ENCODE measurements around the gene PPIC. TPM values are rescaled to one million over a fixed set of nuclear protein-coding genes. Genes with fewer than 3 reads are reported as not detected.

PPIC gene
- total RNA-seq, 5 donors from 2014 or later (not counting 1 experiment from before 2014, with no cell fraction given): 0.26 TPM; not detected in 4

- no peaks in the 10 kb centered on the region for H3K4me1 Mint-ChIP-seq
- Histone ChIP-seq H3K27me3 (replicated peaks in 1 of 2; ENCODE audit: control insufficient read depth in 2 of 2, extremely low read depth in 1 of 2, insufficient read depth in 2 of 2, low read length in 1 of 2) (peaks cover 2 to 6% of the 10 kb centered on the region in 2 experiments), H3K27ac (ENCODE audit: low read length) (no peak overlapping the region), H3K9me3 (no peaks in the 10 kb centered on the region), H3K4me1 (ENCODE audit: control insufficient read depth in 1 of 2, extremely low read depth in 1 of 2, insufficient read depth in 2 of 2, low read length in 2 of 2) (no peaks in the 10 kb centered on the region), H3K36me3 (ENCODE audit: control insufficient read depth in 2 of 2, extremely low read depth in 1 of 2, insufficient read depth in 1 of 2, low read length in 1 of 2) (no peaks in the 10 kb centered on the region), H3K4me3 (ENCODE audit: control insufficient read depth in 1 of 2, extremely low read depth in 1 of 2, low read length in 1 of 2) (no peak overlapping the region)
- H3K36me3 Mint-ChIP-seq: no peaks in the 10 kb centered on the region
- no peak overlapping the region for H3K4me3 Mint-ChIP-seq
- WGBS (ENCODE audit: insufficient coverage): 100% methylated on average over 3 of the region's 5 CpGs
- ChIA-PET CTCF (no interaction called here), POLR2A (no interaction called here)
- H3K27me3 Mint-ChIP-seq: peaks cover 27 to 34% of the 10 kb centered on the region in 2 donors
- ATAC-seq (replicated peaks in 1 of 4): no peak
- H3K27ac Mint-ChIP-seq: no peak overlapping the region
- DNase-seq: no peak
- no peaks in the 10 kb centered on the region for H3K9me3 Mint-ChIP-seq
These were observed 39.1 kb upstream of the PPIC start for GRCh38 chr5:123075521-123076163.

- DNase-seq: no peak
- ATAC-seq (replicated peaks in 1 of 4): no peak
- Histone ChIP-seq H3K36me3 (ENCODE audit: control insufficient read depth in 2 of 2, extremely low read depth in 1 of 2, insufficient read depth in 1 of 2, low read length in 1 of 2) (no peaks in the 10 kb centered on the region), H3K27me3 (replicated peaks in 1 of 2; ENCODE audit: control insufficient read depth in 2 of 2, extremely low read depth in 1 of 2, insufficient read depth in 2 of 2, low read length in 1 of 2) (peaks cover 0 to 2% of the 10 kb centered on the region in 2 experiments), H3K9me3 (no peaks in the 10 kb centered on the region), H3K27ac (ENCODE audit: low read length) (no peak overlapping the region), H3K4me1 (ENCODE audit: control insufficient read depth in 1 of 2, extremely low read depth in 1 of 2, insufficient read depth in 2 of 2, low read length in 2 of 2) (no peaks in the 10 kb centered on the region), H3K4me3 (ENCODE audit: control insufficient read depth in 1 of 2, extremely low read depth in 1 of 2, low read length in 1 of 2) (no peak overlapping the region)
- ChIA-PET CTCF (no interaction called here), POLR2A (no interaction called here)
- H3K9me3 Mint-ChIP-seq: no peaks in the 10 kb centered on the region
- peaks cover 22 to 23% of the 10 kb centered on the region in 2 donors for H3K27me3 Mint-ChIP-seq
- H3K4me1 Mint-ChIP-seq: no peaks in the 10 kb centered on the region
- WGBS (ENCODE audit: insufficient coverage): 54% methylated on average over 1 of the region's 1 CpG
- no peak overlapping the region for H3K27ac Mint-ChIP-seq
- H3K4me3 Mint-ChIP-seq: no peak overlapping the region
- no peaks in the 10 kb centered on the region for H3K36me3 Mint-ChIP-seq
These were observed 31.9 kb upstream of the PPIC start for GRCh38 chr5:123068368-123068938.

GRCh38 chr5:123066016-123066415 lies 29.5 kb upstream of the PPIC start:
- no peaks in the 10 kb centered on the region for H3K36me3 ChIP-seq (ENCODE audit: control insufficient read depth in 2 of 2, extremely low read depth in 1 of 2, insufficient read depth in 1 of 2, low read length in 1 of 2)
- no peak overlapping the region for H3K4me3 Mint-ChIP-seq
- H3K4me3 ChIP-seq (ENCODE audit: control insufficient read depth in 1 of 2, extremely low read depth in 1 of 2, low read length in 1 of 2): no peak overlapping the region
- POLR2A ChIA-PET: no interaction called here
- no peak overlapping the region for H3K27ac ChIP-seq (ENCODE audit: low read length)
- peaks cover 13 to 20% of the 10 kb centered on the region in 2 donors for H3K27me3 Mint-ChIP-seq
- no peaks in the 10 kb centered on the region for H3K36me3 Mint-ChIP-seq
- no peaks in the 10 kb centered on the region for H3K4me1 ChIP-seq (ENCODE audit: control insufficient read depth in 1 of 2, extremely low read depth in 1 of 2, insufficient read depth in 2 of 2, low read length in 2 of 2)
- H3K27ac Mint-ChIP-seq: no peak overlapping the region
- H3K9me3 Mint-ChIP-seq: peaks cover 7 to 9% (median 7%) of the 10 kb centered on the region in 3 donors
- no peaks in the 10 kb centered on the region for H3K27me3 ChIP-seq (replicated peaks in 1 of 2; ENCODE audit: control insufficient read depth in 2 of 2, extremely low read depth in 1 of 2, insufficient read depth in 2 of 2, low read length in 1 of 2)
- H3K4me1 Mint-ChIP-seq: no peaks in the 10 kb centered on the region
- H3K9me3 ChIP-seq: no peaks in the 10 kb centered on the region
- DNase-seq (no peak), ATAC-seq (replicated peaks in 1 of 4) (no peak)
- CTCF ChIA-PET: no interaction called here

DNA sequence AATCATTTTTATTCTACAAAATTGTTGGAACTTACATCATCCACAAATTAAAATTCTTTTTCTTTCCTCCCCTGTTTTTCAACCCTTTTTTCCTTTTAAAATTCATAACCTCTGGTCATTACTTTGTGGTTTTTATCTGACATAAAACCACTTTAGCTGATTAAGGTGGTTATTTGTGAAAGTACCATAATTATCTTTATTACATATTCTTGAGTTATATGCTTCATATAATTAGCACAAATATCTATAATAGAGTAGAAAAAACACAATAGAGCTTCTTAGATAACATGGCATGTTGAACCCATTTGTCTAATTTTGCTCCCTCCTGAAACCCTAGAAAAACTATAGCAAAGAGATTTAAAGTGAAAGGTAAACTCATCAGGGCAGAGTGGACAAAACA lies 22.9 kb upstream of the PPIC start:
- DNase-seq (no peak), ATAC-seq (replicated peaks in 1 of 4) (no peak)
- Mint-ChIP-seq H3K36me3 (no peaks in the 10 kb centered on the region), H3K4me1 (no peaks in the 10 kb centered on the region), H3K27me3 (peaks cover 8 to 18% of the 10 kb centered on the region in 2 donors), H3K27ac (no peak overlapping the region), H3K4me3 (no peak overlapping the region), H3K9me3 (peaks cover 7 to 13% (median 10%) of the 10 kb centered on the region in 3 donors)
- Histone ChIP-seq H3K36me3 (ENCODE audit: control insufficient read depth in 2 of 2, extremely low read depth in 1 of 2, insufficient read depth in 1 of 2, low read length in 1 of 2) (no peaks in the 10 kb centered on the region), H3K27me3 (replicated peaks in 1 of 2; ENCODE audit: control insufficient read depth in 2 of 2, extremely low read depth in 1 of 2, insufficient read depth in 2 of 2, low read length in 1 of 2) (no peaks in the 10 kb centered on the region), H3K9me3 (no peaks in the 10 kb centered on the region), H3K4me3 (ENCODE audit: control insufficient read depth in 1 of 2, extremely low read depth in 1 of 2, low read length in 1 of 2) (no peak overlapping the region), H3K27ac (ENCODE audit: low read length) (no peak overlapping the region), H3K4me1 (ENCODE audit: control insufficient read depth in 1 of 2, extremely low read depth in 1 of 2, insufficient read depth in 2 of 2, low read length in 2 of 2) (no peaks in the 10 kb centered on the region)
- POLR2A ChIA-PET: no interaction called here
- CTCF ChIA-PET: no interaction called here

- Mint-ChIP-seq H3K4me1 (no peaks in the 10 kb centered on the region), H3K36me3 (no peaks in the 10 kb centered on the region), H3K4me3 (no peak overlapping the region), H3K9me3 (peaks cover 5 to 12% (median 5%) of the 10 kb centered on the region in 3 donors), H3K27ac (no peak overlapping the region), H3K27me3 (peaks cover 18 to 23% of the 10 kb centered on the region in 2 donors)
- Histone ChIP-seq H3K4me3 (ENCODE audit: control insufficient read depth in 1 of 2, extremely low read depth in 1 of 2, low read length in 1 of 2) (no peak overlapping the region), H3K27me3 (replicated peaks in 1 of 2; ENCODE audit: control insufficient read depth in 2 of 2, extremely low read depth in 1 of 2, insufficient read depth in 2 of 2, low read length in 1 of 2) (peaks cover 0 to 3% of the 10 kb centered on the region in 2 experiments), H3K27ac (ENCODE audit: low read length) (no peak overlapping the region), H3K9me3 (no peaks in the 10 kb centered on the region), H3K36me3 (ENCODE audit: control insufficient read depth in 2 of 2, extremely low read depth in 1 of 2, insufficient read depth in 1 of 2, low read length in 1 of 2) (no peaks in the 10 kb centered on the region), H3K4me1 (ENCODE audit: control insufficient read depth in 1 of 2, extremely low read depth in 1 of 2, insufficient read depth in 2 of 2, low read length in 2 of 2) (no peaks in the 10 kb centered on the region)
- no peak for DNase-seq
- WGBS (ENCODE audit: insufficient coverage): 67% methylated on average over 1 of the region's 2 CpGs
- ChIA-PET CTCF (no interaction called here), POLR2A (no interaction called here)
- no peak for ATAC-seq (replicated peaks in 1 of 4)
These were observed 14.7 kb upstream of the PPIC start for GRCh38 chr5:123051206-123051605.

GRCh38 chr5:123047706-123048105 lies 11.2 kb upstream of the PPIC start:
- H3K27me3 Mint-ChIP-seq: peaks cover 27 to 32% of the 10 kb centered on the region in 2 donors
- H3K36me3 Mint-ChIP-seq: no peaks in the 10 kb centered on the region
- CTCF ChIA-PET: no interaction called here

More at GRCh38 chr5:123047706-123048105, 11.2 kb upstream of the PPIC start:
- H3K4me3 Mint-ChIP-seq: no peak overlapping the region
- ATAC-seq (replicated peaks in 1 of 4): no peak
- H3K9me3 ChIP-seq: no peaks in the 10 kb centered on the region
- no peak for DNase-seq
- POLR2A ChIA-PET: no interaction called here
- no CpG with 5 or more reads among the region's 1 CpG for WGBS (ENCODE audit: insufficient coverage)
- H3K27me3 ChIP-seq (replicated peaks in 1 of 2; ENCODE audit: control insufficient read depth in 2 of 2, extremely low read depth in 1 of 2, insufficient read depth in 2 of 2, low read length in 1 of 2): peaks cover 0 to 5% of the 10 kb centered on the region in 2 experiments
- no peaks in the 10 kb centered on the region for H3K36me3 ChIP-seq (ENCODE audit: control insufficient read depth in 2 of 2, extremely low read depth in 1 of 2, insufficient read depth in 1 of 2, low read length in 1 of 2)
- H3K4me1 ChIP-seq (ENCODE audit: control insufficient read depth in 1 of 2, extremely low read depth in 1 of 2, insufficient read depth in 2 of 2, low read length in 2 of 2): no peaks in the 10 kb centered on the region
- H3K27ac ChIP-seq (ENCODE audit: low read length): no peak overlapping the region
- H3K9me3 Mint-ChIP-seq: peaks cover 5 to 12% (median 5%) of the 10 kb centered on the region in 3 donors
- H3K4me3 ChIP-seq (ENCODE audit: control insufficient read depth in 1 of 2, extremely low read depth in 1 of 2, low read length in 1 of 2): no peak overlapping the region
- H3K27ac Mint-ChIP-seq: no peak overlapping the region
- no peaks in the 10 kb centered on the region for H3K4me1 Mint-ChIP-seq

Data from T-cell (primary cell).